PC-3 (cell line): Measurements from ENCODE around the gene STK11IP. TPM values are rescaled to one million over a fixed set of nuclear protein-coding genes. Genes with fewer than 3 reads are reported as not detected.

Experiments used
- ATAC-seq: fragments of 200-7000 bp; cut with Tn5 transposase; 2 replicates; pipeline ENCODE4 v1.9.1; 2020; ENCODE audit warnings: mild to moderate bottlenecking, moderate library complexity
- BruUV-seq: library from RNA; stranded (reverse); fragments of 400-500 nt; replicated peaks from 2 replicates; lab custom pipeline; 2021; lab: Mats Ljungman, UMichigan
- CTCF ChIA-PET: fragments of 300-600 bp; sonication (Branson Sonifier 250); formaldehyde crosslinking; loops from one replicate; lab custom pipeline; 2022; ENCODE audit warnings: antibody characterized with exemption; lab: Charles Lee
- POLR2A ChIA-PET: fragments of 300-600 bp; sonication (Branson Sonifier 250); formaldehyde crosslinking; loops from one replicate; lab custom pipeline; 2022; ENCODE audit warnings: antibody characterized with exemption; ENCODE audit not compliant: unreplicated experiment; lab: Charles Lee
- DNase-seq: peaks from one replicate; pipeline ENCODE4 v3.0.0-alpha.2; 2015
- H2AFZ ChIP-seq: fragments of 300-600 bp; sonication (generic); 2 replicates; pipeline ENCODE4 v1.6.0; 2016; ENCODE audit warnings: antibody characterized with exemption, low read length
- H3F3A ChIP-seq: fragments of 300-600 bp; sonication (generic); one replicate; pipeline ENCODE4 v1.6.0; 2017; ENCODE audit warnings: antibody characterized with exemption, low read length, control low read depth, mild to moderate bottlenecking; ENCODE audit not compliant: unreplicated experiment
- H3K27ac ChIP-seq: fragments of 300-600 bp; sonication (generic); 2 replicates; pipeline ENCODE4 v1.5.1; 2016; ENCODE audit warnings: mild to moderate bottlenecking, low read length
- H3K27me3 ChIP-seq: fragments of 300-600 bp; sonication (generic); 2 replicates; pipeline ENCODE4 v1.6.1; 2016; ENCODE audit warnings: low read length, mixed read lengths
- H3K36me3 ChIP-seq: fragments of 300-600 bp; sonication (generic); 2 replicates; pipeline ENCODE4 v1.6.1; 2016; ENCODE audit warnings: low read depth, mixed run types, low read length, mixed read lengths
- H3K4me1 ChIP-seq: fragments of 300-600 bp; sonication (generic); 2 replicates; pipeline ENCODE4 v1.5.1; 2016; ENCODE audit warnings: low read length; ENCODE audit not compliant: insufficient read depth
- H3K4me2 ChIP-seq: fragments of 300-600 bp; sonication (generic); 2 replicates; pipeline ENCODE4 v1.6.0; 2016; ENCODE audit warnings: low read length
- H3K4me3 ChIP-seq: fragments of 300-600 bp; sonication (generic); 2 replicates; pipeline ENCODE4 v1.5.1; 2016; ENCODE audit warnings: mild to moderate bottlenecking, low read length, mixed read lengths
- H3K79me2 ChIP-seq: fragments of 300-600 bp; sonication (generic); 2 replicates; pipeline ENCODE4 v1.6.1; 2017; ENCODE audit warnings: low read length, mixed read lengths
- H3K9ac ChIP-seq: fragments of 300-600 bp; sonication (generic); 2 replicates; pipeline ENCODE4 v1.6.0; 2016; ENCODE audit warnings: mild to moderate bottlenecking, low read length
- H3K9me2 ChIP-seq: fragments of 300-600 bp; sonication (generic); replicated peaks from 2 replicates; pipeline ENCODE4 v1.6.1; 2016; ENCODE audit warnings: mixed run types, low read length, mixed read lengths
- H3K9me3 ChIP-seq: fragments of 300-600 bp; sonication (generic); 2 replicates; pipeline ENCODE4 v1.6.1; 2016; ENCODE audit warnings: low read length, mixed read lengths
- H4K20me1 ChIP-seq: fragments of 300-600 bp; sonication (generic); 2 replicates; pipeline ENCODE4 v1.6.1; 2016; ENCODE audit warnings: low read length, mixed read lengths
- CTCF ChIP-seq: fragments of 300-600 bp; sonication (generic); conservative IDR thresholded peaks from 2 replicates; pipeline ENCODE4 v1.5.1; 2017; ENCODE audit warnings: antibody characterized with exemption, low read depth, mild to moderate bottlenecking, low read length
- EZH2 ChIP-seq: fragments of 300-600 bp; sonication (generic); IDR thresholded peaks from one replicate; pipeline ENCODE4 v1.6.1; 2017; ENCODE audit warnings: antibody characterized with exemption, mild to moderate bottlenecking, low read length; ENCODE audit not compliant: unreplicated experiment
- EZH2phosphoT487 ChIP-seq: fragments of 300-600 bp; sonication (generic); IDR thresholded peaks from 2 replicates; pipeline ENCODE4 v1.6.1; 2018; ENCODE audit warnings: mild to moderate bottlenecking, antibody characterized with exemption, low read length, borderline replicate concordance
- intact Hi-C: fragments of 100-400 bp; cut with micrococcal nuclease; formaldehyde crosslinking; loops from 2 replicates; pipeline ENCODE4 v1.9.0; 2023
- total RNA-seq: library from RNA; depleted of rRNA; stranded (reverse); fragments of >200 nt; gene quantifications from 2 replicates; pipeline ENCODE4 v1.2.3, GENCODE V29; 2014

STK11IP gene
- total RNA-seq, 1 experiment from 2014 or later: 17.7 TPM

GRCh38 chr2:219642465-219643083 is 44.9 kb downstream of the STK11IP start:
- TF ChIP-seq EZH2phosphoT487 (no peak), CTCF (peak; percentile 97), EZH2 (no peak)
- intact Hi-C loops: loop anchor here (1.0 to 2.0 kb wide), 3 partner anchors 47 to 99 kb away; partner anchors contain the start of genes CHPF and OBSL1
- Histone ChIP-seq H3K36me3 (no peaks in the 10 kb centered on the region), H3K9me3 (no peaks in the 10 kb centered on the region), H2AFZ (peak overlapping the region; percentile 61), H3K79me2 (no peaks in the 10 kb centered on the region), H3K27me3 (no peaks in the 10 kb centered on the region), H3F3A (no peaks in the 10 kb centered on the region), H3K4me1 (peaks cover 27% of the 10 kb centered on the region), H3K27ac (no peak overlapping the region), H3K4me3 (no peak overlapping the region), H3K4me2 (peak overlapping the region; percentile 62), H3K9me2 (no peaks in the 10 kb centered on the region), H3K9ac (no peak overlapping the region), H4K20me1 (no peaks in the 10 kb centered on the region)
- peak; percentile 97 for DNase-seq
- ATAC-seq: peak; percentile 75
- ChIA-PET CTCF (interaction anchor here (0.6 to 1.3 kb wide), 3 partner anchors 23 to 47 kb away, joined by 3 to 11 read pairs (median 5); no protein-coding TSS in a partner anchor), POLR2A (no interaction called here)
- BruUV-seq: no TSS peak

GRCh38 chr2:219643084-219643473 is 45.4 kb downstream of the STK11IP start:
- peaks cover 27% of the 10 kb centered on the region for H3K4me1 ChIP-seq
- H3K36me3 ChIP-seq: no peaks in the 10 kb centered on the region
- ChIA-PET POLR2A (no interaction called here), CTCF (interaction anchor here (0.6 to 1.3 kb wide), 3 partner anchors 22 to 46 kb away, joined by 3 to 11 read pairs (median 5); no protein-coding TSS in a partner anchor)
- H3K27me3 ChIP-seq: no peaks in the 10 kb centered on the region
- no peaks in the 10 kb centered on the region for H3K79me2 ChIP-seq
- H3K27ac ChIP-seq: no peak overlapping the region
- BruUV-seq: no TSS peak
- no peak for DNase-seq
- no peaks in the 10 kb centered on the region for H4K20me1 ChIP-seq
- no peaks in the 10 kb centered on the region for H3F3A ChIP-seq
- no peak for ATAC-seq
- peak overlapping the region; percentile 61; the same call in 1 of the 2 replicates for H2AFZ ChIP-seq
- TF ChIP-seq EZH2: no peak
- no peak for TF ChIP-seq CTCF
- H3K9me3 ChIP-seq: no peaks in the 10 kb centered on the region
- H3K9ac ChIP-seq: no peak overlapping the region
- no peak overlapping the region for H3K4me2 ChIP-seq
- intact Hi-C loops: loop anchor here (2.0 kb wide), 1 partner anchor 72 kb away; the partner anchor contains the start of gene OBSL1
- H3K9me2 ChIP-seq: no peaks in the 10 kb centered on the region
- H3K4me3 ChIP-seq: no peak overlapping the region

- Histone ChIP-seq H3K36me3 (no peaks in the 10 kb centered on the region), H3K27me3 (no peaks in the 10 kb centered on the region), H3K9ac (no peak overlapping the region), H3K27ac (no peak overlapping the region), H3K9me3 (no peaks in the 10 kb centered on the region), H3K4me1 (peaks cover 27% of the 10 kb centered on the region), H4K20me1 (no peaks in the 10 kb centered on the region), H3K4me2 (no peak overlapping the region), H2AFZ (no peak overlapping the region), H3K4me3 (no peak overlapping the region), H3F3A (no peaks in the 10 kb centered on the region), H3K9me2 (no peaks in the 10 kb centered on the region), H3K79me2 (no peaks in the 10 kb centered on the region)
- CTCF ChIA-PET: no interaction called here
- no peak for TF ChIP-seq EZH2phosphoT487
- no peak for TF ChIP-seq CTCF
- no peak for TF ChIP-seq EZH2
- no peak for ATAC-seq
- BruUV-seq: no TSS peak
- intact Hi-C loops: loop anchor here (2.0 kb wide), 1 partner anchor 73 kb away; the partner anchor contains the start of gene OBSL1
- POLR2A ChIA-PET: no interaction called here
- no peak for DNase-seq
Observed at GRCh38 chr2:219643788-219644398, 46.2 kb downstream of the STK11IP start.
